ENCODE data around the gene MUC5AC.

MUC5AC gene

GRCh38 chr11:1224111-1224490 is 66.3 kb downstream of the MUC5AC start:
- DNase-seq (ENCODE audit: low read depth in 2 of 2) = no peak

GRCh38 chr11:1224491-1225385 is 67.0 kb downstream of the MUC5AC start:
- no peak for DNase-seq (ENCODE audit: low read depth in 2 of 2)

GRCh38 chr11:1225386-1226225 is 67.9 kb downstream of the MUC5AC start:
- no peak for DNase-seq (ENCODE audit: low read depth in 2 of 2)

GRCh38 chr11:1226226-1226985 is 68.7 kb downstream of the MUC5AC start:
- DNase-seq (ENCODE audit: low read depth in 2 of 2) = no peak

GRCh38 chr11:1226986-1227550 is 69.3 kb downstream of the MUC5AC start:
- no peak for DNase-seq (ENCODE audit: low read depth in 2 of 2)

- DNase-seq (ENCODE audit: low read depth in 2 of 2) = no peak
Observed at GRCh38 chr11:1227551-1228100, 69.9 kb downstream of the MUC5AC start.

GRCh38 chr11:1228101-1228821 is 70.5 kb downstream of the MUC5AC start:
- no peak for DNase-seq (ENCODE audit: low read depth in 2 of 2)

- no peak for DNase-seq (ENCODE audit: low read depth in 2 of 2)
Observed at GRCh38 chr11:1228921-1229451, 71.2 kb downstream of the MUC5AC start.

- DNase-seq (ENCODE audit: low read depth in 2 of 2) = no peak
Observed at GRCh38 chr11:1229471-1230120, 71.8 kb downstream of the MUC5AC start.

GRCh38 chr11:1230121-1230455 is 72.3 kb downstream of the MUC5AC start:
- no peak for DNase-seq (ENCODE audit: low read depth in 2 of 2)

- DNase-seq (ENCODE audit: low read depth in 2 of 2) = no peak
Observed at GRCh38 chr11:1230456-1231395, 73.0 kb downstream of the MUC5AC start.

- DNase-seq (ENCODE audit: low read depth in 2 of 2) = no peak
Observed at GRCh38 chr11:1231396-1232020, 73.8 kb downstream of the MUC5AC start.

- no peak for DNase-seq (ENCODE audit: low read depth in 2 of 2)
Observed at GRCh38 chr11:1232021-1232882, 74.5 kb downstream of the MUC5AC start.

GRCh38 chr11:1232883-1233321 is 75.1 kb downstream of the MUC5AC start:
- no peak for DNase-seq (ENCODE audit: low read depth in 2 of 2)

- DNase-seq (ENCODE audit: low read depth in 2 of 2) = no peak
Observed at GRCh38 chr11:1233351-1234053, 75.7 kb downstream of the MUC5AC start.

GRCh38 chr11:1234054-1234720 is 76.4 kb downstream of the MUC5AC start:
- DNase-seq (ENCODE audit: low read depth in 2 of 2) = no peak

Data from stimulated activated CD8-positive, alpha-beta memory T cell treated with anti-CD3 and anti-CD28 coated beads, Interleukin-2, amount 100 ng/mL, for 48 hours (primary cell).